ENCODE measurements around the gene MYL1.

The MYL1 gene

GRCh38 chr2:210315015-210315788 is at the start of gene MYL1:
MYL1 (minus strand) TSS chr2:210315174; CDS start chr2:210315042, 132 bp downstream.
- DNase-seq: no peak

- no peak for DNase-seq
These were observed 48.9 kb upstream of the MYL1 start for GRCh38 chr2:210363876-210364275.

GRCh38 chr2:210363261-210363660 is 48.3 kb upstream of the MYL1 start:
- peak; percentile 17 for DNase-seq

- no peak for DNase-seq
These were observed 45.4 kb upstream of the MYL1 start for GRCh38 chr2:210360412-210360811.

DNA sequence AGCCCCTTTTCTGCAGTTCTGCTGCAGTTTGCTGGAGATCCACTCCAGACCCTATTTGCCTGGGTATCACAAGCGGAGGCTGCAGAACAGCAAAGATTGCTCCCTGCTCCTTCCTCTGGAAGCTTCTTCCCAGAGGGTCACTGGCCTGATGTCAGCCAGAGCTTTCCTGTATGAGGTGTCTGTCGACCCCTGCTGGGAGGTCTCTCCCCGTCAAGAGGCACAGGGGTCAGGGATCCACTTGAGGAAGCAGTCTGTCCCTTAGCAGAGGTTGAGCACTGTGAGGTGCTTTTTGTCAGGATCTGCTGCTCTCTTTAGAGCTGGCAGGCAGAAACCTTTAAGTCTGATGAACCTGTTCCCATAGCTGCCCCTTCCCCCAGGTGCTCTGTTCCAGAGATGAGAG is 42.0 kb upstream of the MYL1 start:
- no peak for DNase-seq

DNA sequence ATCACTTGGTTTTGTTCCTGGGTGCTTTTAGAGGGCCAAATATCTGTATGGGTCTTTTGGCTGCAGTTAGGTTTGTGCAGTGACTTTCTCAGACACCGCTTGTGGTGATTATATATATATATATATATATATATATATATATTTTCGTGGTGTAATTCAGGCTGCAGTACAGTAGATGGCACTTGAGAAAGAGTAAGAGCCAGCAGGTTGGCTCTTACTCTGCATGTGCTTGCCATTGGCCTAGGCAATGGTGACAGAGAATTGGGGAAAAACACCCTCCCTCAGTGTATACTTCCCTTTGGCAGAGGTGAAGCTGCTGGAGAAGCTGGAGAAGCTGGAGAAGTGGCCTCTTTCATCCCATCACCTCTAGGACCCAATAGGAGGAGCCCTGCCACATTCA is 22.2 kb upstream of the MYL1 start:
- DNase-seq: peak; percentile 3

DNA sequence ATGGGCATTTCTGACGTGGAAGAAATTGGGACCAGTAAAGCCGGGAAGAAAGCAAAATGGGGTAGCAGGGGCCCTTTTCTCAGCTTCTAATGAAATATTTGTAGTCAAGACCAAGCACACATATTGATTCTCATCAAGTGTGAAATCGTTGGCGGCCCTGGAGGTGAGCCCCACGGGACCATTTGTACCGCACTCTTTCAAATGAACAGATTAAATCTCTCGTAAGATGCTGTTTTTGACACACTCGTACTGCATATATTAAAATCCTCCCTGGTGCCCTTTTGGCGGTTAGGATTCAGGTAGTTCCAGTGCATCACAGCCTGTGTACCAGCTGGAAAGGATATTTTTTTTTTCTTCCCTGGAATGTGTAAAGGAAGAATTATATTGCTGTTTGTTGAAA is 9.9 kb upstream of the MYL1 start:
- no peak for DNase-seq

- no peak for DNase-seq
These were observed 9.5 kb upstream of the MYL1 start for GRCh38 chr2:210324458-210324857.

DNA sequence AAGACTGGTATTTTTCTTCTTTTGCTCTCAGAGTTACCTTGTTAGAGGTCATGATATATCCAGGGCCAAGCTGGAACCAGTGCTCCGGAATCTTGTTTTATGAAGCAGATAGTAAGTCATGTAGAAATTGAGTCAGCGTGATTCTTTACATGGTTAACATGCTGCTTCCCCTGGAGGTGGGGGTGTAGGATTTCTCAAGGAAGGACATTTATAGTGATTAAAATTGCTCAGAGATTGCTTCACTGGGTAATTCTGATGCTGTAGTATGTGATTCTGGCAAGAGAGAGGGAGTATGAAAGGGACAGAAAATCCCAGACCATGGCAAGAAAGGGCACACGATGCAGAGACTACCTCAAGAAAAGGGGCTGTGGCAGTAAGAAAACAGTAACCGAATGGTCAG is 8.0 kb upstream of the MYL1 start:
- no peak for DNase-seq

DNA sequence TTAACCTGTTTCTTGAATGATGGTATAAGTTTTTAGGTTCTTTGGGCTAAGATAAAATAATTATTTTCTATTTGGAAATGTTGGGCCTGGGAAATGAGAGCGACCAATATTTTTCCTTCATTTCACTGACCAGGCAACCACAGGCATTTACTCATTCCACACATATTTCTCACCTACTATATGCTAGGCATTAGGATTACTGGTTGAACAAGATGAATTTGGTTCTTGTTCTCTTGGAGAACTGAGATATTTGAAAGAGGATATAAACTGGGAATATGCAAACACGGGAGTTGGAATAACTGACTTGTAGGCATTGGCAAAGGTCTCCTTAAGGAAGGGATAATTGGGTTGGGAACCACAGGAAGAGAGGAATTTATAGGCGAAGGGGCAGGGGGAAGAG is 3.9 kb upstream of the MYL1 start:
- no peak for DNase-seq

DNA sequence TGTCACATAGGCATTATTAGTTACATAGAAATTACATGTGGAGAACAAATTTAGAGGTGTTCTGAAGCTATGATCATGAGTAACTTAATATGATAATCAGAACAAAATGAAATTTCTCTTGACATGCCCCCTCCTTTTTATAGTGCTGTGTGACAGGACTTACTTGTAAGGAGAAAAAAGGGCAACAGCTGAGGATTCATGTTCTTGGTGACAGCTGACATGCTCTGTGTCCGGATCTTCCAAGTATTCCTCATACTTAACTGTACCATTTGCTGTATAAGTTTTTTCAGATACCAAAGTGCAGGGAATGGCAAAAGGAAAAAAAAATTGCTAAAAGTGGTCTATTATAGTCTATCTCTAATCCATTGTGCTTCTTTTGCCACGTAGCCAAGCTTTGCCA is 3.5 kb upstream of the MYL1 start:
- no peak for DNase-seq

GRCh38 chr2:210310550-210310949 is 4.4 kb downstream of the MYL1 start:
- DNase-seq: no peak

GRCh38 chr2:210309548-210310233 is 5.3 kb downstream of the MYL1 start:
- DNase-seq: no peak

DNA sequence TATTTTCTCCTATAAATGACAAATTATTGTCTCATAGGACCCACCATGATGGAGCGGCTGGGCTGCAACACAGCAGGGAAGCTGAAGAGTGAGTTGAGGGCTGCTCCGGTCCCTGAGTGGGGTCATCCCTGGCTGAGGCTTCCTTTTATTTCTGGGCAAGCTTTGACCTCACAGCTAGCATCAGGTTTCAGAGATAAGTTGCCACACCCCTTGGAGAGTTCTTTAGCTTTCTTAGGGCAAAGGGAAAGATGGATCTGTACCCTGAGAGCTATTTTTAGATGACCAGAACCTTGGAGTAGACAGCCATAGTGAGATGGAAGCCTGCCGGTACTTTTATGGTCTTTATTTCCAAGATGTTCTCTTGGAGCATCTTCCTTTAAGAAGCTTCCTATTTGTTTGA is 11.5 kb downstream of the MYL1 start:
- no peak for DNase-seq

- DNase-seq: no peak
These were observed 12.6 kb downstream of the MYL1 start for GRCh38 chr2:210302326-210302725.

DNA sequence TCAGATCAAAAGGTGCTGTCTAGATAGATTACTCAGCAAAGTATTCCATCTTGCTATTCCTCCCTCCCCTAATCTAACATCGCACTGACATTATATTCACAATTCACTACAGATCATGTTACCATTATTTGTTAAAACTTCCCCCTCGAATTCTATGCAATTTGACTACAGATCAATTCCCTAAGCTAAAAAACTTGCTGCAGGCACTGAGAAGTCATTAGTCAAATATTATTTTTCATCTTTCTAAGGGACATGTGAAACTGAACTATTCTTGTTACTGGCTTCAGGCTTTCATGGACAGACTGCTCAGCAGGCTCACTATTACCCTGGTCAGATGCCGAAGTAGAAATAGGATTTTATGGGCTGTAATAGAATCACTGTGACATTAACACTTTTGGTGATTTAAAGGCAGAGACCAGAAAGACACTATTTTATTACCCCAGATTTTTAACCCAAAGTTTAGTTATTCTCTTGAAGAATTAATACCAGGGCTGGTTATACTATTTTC is 15.1 kb downstream of the MYL1 start:
- DNase-seq: no peak

- DNase-seq: no peak
These were observed 26.6 kb downstream of the MYL1 start for GRCh38 chr2:210288408-210288807.

- DNase-seq: no peak
These were observed 27.7 kb downstream of the MYL1 start for GRCh38 chr2:210287301-210287700.

GRCh38 chr2:210286123-210286680 is 28.8 kb downstream of the MYL1 start:
- no peak for DNase-seq

DNA sequence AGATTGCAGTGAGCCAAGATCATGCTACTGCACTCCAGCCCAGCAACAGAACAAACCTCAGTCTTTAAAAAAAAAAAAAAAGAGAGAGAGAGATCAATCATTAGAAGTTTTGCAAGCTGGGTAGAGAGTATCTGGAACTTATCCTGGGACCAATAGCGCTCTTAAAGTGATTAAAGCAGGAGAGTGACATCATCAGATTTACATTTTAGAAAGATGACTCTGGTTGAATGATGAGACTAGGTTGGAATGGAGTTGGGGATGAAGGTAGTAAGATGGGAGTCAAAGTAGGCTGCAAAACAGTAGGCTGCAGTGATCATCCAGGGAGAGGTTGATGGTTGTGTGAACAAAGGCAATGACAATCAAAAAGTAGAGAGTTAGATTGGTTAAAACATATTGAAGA is 37.8 kb downstream of the MYL1 start:
- no peak for DNase-seq

DNA sequence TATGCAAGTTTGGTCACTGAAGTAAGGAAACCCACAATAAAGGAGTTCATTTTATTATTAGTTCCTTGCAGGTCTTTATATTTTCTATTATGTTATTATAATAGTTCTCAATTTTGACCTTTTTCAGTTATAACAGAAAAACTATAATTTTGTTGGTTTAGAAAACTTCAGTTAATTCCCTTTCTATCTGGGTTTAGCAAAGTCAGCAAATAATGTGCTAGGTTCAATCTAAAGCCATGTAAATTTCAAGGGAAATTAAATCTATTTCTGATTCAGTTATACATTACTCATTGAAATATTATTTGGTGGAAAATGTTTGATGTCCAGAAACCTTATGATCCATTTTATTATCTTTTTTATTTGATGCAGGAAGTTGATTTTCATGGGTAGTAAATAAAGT is 43.7 kb downstream of the MYL1 start:
- no peak for DNase-seq

- DNase-seq: no peak
These were observed 45.8 kb downstream of the MYL1 start for GRCh38 chr2:210269148-210269547.

GRCh38 chr2:210268281-210268680 is 46.7 kb downstream of the MYL1 start:
- no peak for DNase-seq

DNA sequence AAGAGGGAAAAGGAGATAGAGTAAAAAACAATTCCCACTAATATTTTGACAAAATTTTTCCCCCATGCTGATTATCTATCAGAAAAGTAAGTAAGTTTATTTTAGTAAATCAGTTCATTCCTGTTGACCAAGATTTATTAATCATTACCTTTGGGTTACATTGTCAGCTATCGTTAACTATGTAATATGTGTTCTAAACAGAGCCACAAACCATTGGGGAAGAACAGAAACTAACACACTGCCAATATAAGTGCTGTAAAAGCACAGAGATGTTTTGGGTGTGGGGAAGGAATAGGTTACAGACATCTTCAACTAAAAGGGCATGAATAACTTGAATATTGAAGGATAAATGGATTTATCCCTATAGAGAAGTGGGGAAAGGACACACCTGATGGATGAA is 47.3 kb downstream of the MYL1 start:
- DNase-seq: no peak

Measured in hematopoietic multipotent progenitor cell treated with erythropoietin and hydrocortisone succinate and interleukin-3 and kit ligand, for 4 days (in vitro differentiated cells).